IPS-NIHi11 (cell line): ENCODE results near the gene TAOK1.

ENCODE experiments used
- DNase-seq: peaks from one replicate; pipeline ENCODE4 v3.0.0; 2012; ENCODE audit warnings: mixed read lengths, low spot score

Gene TAOK1

DNA sequence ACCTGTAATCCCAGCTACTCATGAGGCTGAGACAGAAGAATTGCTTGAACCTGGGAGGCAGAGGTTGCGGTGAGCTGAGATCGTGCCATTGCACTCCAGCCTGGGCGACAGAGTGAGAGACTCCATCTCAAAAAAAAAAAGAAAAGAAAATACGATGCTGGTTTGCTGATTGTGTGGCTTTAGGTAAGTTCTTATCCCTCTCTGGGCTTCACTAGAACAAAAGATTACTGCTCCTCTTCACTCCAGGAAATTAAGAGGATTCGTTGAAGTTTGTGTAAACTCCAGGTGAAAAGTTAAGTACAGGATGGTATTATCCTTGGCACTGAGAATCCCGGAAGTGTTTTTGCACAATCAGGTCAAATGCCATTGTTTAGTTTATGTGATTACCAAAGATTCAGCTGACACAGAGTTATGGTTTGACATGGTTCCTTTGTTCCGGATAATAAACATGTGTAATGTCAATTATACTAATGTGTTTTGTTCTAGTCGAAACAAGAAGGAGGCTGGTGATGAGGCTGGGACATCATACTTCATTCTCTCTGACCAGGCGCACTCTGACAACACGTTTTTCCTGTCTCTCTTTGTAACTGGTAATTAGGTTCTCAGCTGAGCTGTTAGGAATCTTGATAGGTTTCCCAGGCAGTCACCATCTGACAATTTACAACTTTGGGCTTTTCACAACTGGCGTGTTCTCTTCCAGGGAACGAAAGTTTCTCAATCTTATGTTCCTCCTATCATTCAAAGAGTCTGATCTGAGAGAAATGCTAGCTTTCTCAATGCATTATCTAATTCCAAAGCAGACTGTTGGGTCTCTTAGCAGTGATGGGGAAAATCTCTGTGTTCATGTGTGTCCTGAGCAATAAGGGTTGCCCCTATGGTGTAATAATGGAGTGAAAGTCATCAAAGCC lies 10.8 kb upstream of the TAOK1 start:
- no peak for DNase-seq

DNA sequence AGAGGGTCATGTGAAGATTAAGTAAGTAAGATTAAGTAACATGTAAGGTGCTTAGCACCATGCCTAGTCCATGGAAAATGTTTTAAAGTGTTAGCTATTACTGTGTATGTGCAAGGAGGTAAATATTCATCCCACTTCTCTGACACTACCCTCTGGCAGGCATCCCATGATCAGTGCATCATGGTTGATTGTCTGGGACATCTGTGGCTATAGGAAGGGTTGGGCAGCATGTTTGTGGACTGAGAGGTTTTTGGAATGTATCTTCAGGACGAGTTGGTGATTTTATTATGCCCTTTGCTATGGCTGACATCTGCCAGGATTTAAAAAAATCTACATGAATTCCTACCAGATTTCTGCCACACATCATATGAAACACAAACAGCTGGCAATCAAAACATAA lies 6.5 kb upstream of the TAOK1 start:
- DNase-seq, result no peak

DNA sequence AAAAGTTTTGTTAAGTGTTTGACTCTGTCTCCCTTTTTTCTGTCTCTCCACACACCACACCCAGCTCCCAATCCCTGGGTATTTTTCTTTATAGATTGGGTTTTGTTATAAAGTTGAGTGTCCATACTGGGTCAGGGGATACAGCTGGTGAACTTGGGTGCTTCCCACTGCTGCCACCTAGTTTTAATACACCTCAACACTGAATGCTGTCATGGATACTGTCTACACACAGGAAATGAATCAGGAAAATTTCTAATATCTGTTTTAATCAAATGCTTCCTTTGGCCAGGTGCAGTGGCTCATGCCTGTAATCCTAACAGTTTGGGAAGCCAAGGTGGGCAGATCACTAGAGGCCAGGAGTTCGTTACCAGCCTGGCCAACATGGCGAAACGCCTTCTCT lies 5.3 kb upstream of the TAOK1 start:
- no peak for DNase-seq

DNA sequence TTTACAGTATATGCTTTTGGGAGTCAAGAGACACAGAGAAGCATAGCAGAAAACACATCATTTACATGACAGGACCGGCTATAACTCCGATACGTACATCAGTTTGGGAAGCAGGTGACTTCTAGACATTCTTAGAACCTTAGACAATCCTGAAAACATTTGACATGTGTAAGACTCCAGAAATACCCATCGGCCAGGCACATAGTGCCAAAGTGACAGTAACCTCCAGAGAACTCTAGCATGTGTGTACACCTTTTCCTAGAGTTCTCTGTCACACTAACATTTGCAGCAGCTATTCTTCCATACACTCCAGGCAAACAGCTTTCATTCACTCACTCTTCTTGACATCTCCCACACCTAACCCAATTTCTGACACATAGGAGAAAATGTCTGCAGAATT lies 3.4 kb upstream of the TAOK1 start:
- DNase-seq, result no peak

DNA sequence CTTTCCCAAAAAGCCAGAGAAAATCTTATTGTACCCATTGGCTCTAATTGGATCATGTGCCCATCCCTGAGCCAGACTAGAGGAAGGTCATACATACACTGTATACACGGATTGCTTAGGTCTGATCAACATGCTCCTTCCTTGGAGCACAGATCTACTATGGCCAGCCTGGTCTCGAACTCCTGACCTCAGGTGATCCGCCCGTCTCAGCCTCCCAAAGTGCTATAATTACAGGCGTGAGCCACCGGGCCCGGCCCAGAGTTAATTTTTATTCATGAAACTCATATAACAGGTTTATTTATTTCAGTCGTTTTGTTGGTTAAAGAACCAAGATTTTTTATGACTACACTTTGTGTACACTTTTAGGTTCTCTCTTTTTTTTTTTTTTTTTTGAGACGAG lies 1.2 kb upstream of the TAOK1 start:
- DNase-seq, result no peak

DNA sequence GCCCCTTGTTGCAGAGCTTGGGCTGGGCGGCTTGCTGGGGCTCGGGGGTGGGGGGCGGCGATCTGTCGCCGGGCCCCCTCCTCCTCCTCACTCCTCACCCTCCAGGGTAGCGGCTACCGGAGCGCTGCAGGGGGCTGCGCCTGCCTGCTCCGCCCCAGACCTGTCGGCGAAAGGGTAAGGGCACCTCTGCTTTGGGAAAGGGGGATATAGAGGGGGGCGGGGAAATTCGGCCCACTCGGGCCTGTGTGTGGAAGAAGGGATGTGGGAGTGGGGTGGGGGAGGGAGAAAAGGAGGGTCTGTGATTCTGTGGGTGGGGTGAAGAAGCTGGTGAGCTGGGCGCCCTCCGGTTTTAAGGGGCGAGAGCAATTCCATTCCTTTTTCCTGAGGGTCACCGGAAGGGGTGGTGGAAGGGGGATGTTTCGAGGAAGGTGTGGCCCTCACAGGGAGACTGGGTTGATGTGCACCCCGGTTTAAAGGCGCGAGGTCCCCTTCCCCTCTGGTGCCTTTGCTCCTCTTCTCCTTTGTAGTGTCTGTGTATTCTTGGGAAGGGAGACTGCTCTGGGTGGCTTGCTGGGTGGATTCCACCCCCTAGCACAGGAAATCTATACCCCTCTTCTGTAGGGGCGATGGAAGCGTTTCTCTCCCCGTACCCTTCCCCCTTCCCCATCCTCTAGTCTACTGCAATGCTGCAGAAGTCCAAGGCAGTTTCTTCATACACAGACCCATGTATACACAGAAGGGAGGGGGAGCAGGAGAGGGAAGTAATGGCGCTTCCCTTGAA lies 878 bp downstream of the TAOK1 start:
- peak; percentile 61 for DNase-seq

DNA sequence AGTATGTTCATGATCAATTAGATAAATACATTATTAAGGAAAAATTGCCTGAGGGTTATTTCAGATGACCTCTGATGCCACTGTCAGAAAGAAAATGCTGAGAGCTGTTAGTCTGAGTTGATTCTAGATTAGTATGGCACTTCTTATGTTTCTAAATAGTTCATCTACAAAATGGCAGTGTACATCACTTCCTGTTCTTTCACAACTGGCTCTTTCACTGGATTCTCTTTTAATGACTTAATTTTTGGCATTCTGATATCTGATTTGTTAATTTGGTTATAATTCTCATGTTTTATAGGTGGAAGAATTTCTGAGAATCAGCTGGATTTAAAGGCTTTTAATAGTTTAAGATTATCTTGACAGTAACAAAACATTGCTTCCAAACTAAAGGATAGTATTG lies 3.3 kb downstream of the TAOK1 start:
- no peak for DNase-seq

DNA sequence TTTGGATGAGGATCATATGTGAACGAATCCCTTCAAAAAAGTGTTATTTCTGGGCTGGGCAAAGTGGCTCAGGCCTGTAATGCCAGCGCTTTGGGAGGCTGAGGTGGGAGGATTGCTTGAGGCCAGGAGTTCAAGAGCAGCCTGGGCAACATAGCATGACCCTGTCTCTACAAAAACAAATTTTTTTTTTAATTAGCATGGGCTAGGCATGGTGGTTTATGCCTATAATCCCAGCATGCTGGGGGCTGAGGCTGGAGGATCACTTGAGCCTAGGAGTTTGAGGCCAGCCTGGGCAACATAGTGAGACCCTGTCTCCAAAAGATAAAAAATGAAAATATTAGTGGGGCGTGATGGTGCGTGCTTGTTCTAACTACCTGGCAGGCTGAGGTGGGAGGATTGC lies 4.6 kb downstream of the TAOK1 start:
- no peak for DNase-seq

DNA sequence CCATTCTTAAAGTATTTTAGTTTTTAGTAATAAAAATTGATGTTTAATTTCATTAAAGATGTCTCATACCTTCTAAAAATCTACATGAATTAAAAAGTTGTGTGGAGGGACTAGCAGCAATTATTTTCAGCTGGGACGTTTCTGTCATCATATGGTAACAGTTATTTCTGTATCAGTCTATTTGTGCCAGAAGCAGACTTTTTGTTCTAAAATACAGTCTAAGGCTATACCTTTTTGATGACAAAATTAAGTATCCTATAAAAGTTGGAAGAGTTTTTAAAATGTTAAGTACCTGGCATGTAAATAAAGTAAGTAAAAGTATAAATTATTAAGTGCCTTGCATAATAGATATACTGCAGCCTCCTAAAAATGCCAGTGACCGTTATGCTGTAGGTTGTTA lies 5.9 kb downstream of the TAOK1 start:
- DNase-seq, result no peak

DNA sequence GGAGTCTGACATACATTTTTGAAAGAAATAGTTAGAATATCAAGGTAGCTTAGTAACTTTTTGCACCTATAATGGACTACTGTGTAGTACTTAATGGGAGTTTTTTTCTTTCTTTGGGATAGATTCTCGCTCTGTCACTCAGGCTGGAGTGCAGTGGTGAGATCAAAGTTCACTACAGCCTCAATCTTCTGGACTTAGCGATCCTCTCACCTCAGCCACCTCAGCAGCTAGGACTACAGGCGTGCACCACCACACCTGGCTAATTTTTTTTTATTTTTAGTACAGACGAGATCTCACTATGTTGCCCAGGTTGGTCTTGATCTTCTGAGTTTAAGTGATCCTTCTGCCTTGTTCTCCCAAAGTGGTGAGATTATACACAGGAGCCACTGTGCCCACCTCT lies 9.5 kb downstream of the TAOK1 start:
- DNase-seq, result no peak

DNA sequence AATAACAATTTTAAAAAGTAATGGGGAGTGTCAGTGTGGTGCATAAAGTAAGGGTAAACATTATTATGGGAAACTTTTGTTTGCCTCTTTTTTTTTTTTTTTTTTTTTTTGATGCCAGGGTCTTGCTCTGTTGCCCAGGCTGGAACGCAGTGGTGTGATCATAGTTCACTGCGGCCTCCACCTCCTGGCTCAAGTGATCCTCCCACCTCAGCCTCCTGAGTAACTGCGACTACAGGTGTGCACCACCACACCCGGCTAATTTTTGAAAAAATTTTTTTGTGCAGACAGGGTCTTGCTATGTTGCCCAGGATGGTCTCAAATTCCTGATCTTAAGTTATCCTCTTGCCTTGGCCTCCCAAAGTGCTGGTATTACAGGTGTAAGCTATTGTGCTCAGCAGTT lies 10.7 kb downstream of the TAOK1 start:
- DNase-seq, result no peak

DNA sequence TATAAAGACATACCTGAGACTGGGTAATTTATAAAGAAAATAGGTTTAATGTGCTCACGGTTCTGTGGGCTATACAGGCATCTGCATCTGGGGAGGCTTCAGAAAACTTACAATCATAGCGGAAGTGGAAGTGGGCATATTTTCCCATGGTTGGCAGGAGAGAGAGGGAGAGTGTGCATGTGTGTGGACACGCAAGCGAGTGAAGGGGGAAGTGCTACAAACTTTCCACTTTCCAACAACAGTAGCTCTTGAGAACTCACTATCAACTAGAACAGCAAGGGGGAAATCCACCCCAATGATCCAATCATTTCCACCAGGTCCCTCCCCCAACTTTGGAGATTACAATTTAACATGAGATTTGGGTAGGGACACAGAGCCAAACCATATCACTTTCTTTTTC lies 11.1 kb downstream of the TAOK1 start:
- no peak for DNase-seq

DNA sequence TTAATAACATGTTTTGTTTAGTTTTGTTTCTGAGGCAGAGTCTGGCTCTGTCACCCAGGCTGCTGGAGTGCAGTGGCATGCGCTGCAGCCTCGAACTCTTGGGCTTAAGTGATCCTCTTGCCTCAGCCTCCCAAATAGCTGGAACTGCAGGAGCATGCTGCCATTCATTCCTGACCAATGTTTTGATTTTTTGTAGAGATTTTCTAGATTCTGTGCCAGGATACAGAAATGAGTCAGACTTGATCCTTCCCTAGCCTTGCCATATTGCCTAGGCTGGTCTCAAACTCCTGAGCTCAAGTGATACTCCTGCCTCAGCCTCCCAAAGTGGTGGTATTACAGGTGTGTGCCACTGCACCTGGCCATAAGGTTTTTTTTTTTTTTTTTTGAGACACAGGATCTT lies 17.7 kb downstream of the TAOK1 start:
- DNase-seq, result no peak

DNA sequence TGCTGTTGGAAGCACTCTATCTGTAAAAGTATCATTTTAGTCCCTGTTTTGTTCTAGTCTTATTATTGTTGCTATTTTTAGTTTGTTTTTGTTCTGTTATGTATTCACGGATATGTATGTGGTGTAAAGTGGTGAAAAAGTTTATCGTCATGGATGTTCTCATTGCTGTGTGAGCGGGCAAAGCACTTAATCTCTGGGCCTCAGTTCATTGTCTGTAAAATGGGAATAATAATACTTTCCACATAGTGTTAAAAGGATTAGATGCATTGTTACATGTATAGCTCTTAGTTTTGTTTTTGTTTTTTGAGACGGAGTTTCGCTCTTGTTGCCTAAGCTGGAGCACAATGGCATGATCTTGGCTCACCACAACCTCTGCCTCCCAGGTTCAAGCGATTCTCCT lies 19.8 kb downstream of the TAOK1 start:
- DNase-seq, result no peak

DNA sequence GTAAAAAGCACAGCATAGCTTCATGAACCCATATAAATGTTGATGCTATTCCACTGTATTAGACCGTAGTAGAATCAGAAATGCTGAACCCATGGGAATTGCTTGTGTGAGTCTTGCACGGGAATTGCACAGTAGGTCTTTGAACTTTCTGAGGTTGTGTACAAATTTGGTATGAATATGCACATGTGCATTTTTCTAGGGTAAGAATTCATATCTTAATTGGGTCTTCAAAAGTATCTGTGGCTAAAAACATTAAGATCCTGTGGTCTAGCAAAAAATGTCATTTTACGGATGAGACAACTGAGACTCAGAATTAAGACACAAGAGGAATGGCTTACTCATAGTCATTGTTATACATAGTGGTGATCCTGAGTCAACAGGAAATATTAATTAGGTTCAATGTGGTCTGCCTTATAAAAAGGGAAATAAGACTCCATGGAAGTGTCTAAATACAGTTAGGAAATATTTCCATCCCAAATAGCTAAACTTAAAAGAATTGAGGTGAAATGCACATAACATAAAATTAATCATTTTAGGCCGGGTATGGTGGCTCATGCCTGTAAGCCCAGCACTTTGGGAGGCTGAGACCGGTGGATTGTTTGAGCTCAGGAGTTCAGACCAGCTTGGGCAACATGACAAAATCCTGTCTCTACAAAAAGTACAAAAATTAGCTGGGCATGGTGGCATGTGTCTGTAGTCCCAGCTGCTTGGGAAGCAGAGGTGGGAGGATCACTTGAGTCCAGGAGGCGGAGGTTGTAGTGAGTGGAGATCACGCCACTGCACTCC lies 22.8 kb downstream of the TAOK1 start:
- no peak for DNase-seq

DNA sequence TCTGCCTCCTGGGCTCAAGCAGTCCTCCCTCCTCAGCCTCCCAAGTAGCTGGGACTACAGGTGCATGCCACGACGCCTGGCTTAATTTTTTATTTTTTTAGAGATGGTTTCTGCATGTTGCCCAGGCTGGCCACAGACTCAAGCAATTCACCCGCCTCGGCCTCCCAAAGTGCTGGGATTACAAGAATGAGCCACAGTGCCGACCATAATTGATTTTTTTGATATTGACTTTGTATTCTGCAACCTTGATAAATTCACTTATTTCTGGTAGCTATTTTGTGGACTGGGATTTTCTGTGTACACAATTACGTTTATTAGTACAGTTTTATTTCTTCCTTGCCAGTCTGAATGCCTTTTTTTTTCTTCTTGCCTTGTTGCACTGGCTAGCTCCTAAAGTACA lies 30.0 kb downstream of the TAOK1 start:
- DNase-seq, result no peak

DNA sequence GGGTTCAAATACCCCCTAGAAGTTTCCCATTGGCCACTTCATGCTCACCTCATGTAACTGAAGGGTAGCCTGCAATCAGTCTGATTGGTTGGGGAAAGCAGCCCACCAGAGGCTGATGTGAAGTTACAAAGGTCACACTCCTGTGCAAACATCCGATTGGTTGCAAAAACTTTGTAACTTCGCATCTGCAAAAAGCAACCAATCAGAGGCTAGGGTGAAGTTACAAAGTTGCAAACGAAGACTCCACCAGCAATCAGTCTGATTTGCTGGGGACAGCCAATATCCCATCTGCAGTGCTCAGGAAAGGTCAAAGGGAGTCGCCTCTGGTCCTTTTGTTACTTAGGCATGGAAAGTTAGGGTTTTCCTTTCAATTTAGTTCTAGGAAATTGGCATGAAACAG lies 40.1 kb downstream of the TAOK1 start:
- no peak for DNase-seq

DNA sequence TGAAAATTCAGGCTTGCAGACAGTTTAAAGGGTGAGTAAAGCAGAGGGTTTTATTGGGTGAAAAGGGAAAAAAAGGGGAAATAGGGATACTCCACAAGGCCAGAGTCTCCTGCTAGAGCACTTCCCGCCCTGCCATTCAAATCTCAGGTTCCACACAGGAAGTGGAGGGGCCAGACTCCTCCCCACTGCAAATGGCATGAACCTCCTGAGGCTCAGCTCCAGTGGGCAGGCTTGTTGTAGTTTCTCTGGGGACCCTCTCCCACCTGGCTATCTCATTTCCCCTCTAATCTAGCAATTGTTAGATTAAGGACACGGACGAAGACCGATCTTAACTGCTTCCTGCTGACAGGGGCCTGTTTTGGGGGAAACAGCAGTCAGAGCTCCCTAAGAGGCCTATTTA lies 43.4 kb downstream of the TAOK1 start:
- peak; percentile 6 for DNase-seq

DNA sequence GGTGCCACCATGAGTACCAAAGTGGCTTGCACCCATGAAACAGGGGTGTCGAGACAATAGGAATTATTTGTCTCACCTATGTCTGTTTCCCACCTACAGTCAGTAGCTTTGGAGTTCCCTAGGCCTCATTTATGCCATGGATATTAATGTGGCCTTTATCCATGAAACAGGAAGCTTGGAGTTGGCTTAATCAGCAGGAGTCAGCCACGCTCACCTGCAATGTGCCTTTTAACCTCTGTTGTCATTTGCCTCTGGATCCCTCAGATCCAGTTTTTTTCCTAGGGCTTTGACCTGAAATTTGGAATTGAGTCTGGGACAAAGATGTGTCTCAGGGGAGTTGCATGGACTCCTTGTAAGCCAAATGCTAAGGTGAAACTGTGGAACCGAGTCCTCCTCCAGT lies 44.4 kb downstream of the TAOK1 start:
- no peak for DNase-seq

DNA sequence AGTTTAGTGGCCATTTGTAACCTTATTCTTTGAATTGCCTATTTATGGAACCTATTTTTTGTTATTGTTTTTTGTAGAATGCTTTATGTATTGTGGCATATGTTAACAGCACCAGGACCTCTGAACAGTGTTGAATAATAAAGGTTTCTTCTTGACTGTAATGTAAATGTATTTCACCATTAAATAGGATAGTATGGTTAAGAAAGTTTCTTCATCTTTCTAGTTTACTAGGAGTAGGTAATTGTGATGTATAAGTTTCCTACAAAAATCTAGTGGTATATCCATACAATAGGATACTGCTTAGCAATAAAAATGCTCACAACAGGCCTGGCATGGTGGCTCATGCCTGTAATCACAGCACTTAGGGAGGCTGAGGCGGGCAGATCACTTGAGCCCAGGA lies 52.3 kb downstream of the TAOK1 start:
- DNase-seq, result no peak

DNA sequence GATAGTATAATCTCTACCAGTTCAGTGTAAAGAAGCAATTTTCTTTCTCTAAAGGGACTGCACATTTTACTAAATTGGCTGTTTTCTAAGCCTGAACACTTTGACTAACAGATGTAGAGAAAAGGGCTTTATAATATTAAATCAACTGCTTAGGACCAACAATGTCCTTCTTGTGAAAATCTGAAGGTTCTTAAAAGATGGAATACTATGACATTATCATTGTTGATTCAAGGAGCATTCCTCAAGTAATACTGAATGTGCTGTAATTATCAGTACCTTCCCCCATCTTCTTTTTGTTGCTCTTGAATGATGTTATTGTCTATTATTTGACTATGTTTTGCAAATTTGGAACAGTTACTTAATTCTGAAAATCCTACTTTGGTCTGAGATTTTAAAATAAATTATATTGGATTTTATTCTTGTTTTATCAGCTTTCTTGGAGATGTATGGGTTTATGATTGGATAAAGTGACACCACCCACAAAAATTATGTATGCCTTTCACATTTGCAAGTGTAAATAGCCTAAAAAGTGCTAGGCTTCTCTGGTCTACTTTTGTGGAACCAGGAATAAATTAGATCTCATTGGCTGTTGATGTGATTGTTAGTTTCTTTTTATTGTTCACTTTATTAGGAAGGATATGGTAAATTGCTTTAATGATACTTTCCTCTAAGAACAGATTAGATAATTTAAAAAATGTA lies 53.0 kb downstream of the TAOK1 start:
- DNase-seq, result no peak

DNA sequence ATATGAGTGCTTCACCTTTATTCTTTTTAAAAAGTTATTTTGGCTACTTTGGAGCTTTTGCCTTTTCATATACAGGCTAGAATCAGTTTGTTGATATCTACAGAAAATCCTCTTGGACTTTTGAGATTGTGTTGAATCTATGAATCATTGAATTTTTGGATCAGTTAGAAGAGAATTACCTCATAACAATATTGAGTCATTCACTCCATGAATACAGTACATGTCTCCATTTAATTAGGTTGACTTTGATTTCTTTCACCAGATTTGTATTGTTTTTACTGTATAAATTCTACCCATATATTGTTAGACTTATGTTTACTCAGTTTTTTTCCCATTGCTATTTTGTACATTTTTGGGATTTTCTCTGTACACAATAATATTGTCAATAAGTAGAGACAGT lies 54.4 kb downstream of the TAOK1 start:
- no peak for DNase-seq
